NAMALWA (cell line): Measurements from ENCODE around the gene SLC25A21.

Source experiments
- DNase-seq: peaks from one replicate; pipeline ENCODE4 v3.0.0-alpha.2; 2015; ENCODE audit warnings: low spot score

Gene SLC25A21

GRCh38 chr14:36766974-36767373, 405.4 kb downstream of the SLC25A21 start:
- DNase-seq: no peak

GRCh38 chr14:36757734-36758601, 414.4 kb downstream of the SLC25A21 start:
- DNase-seq: no peak

- DNase-seq: no peak
Measured at GRCh38 chr14:36756226-36756625, 416.2 kb downstream of the SLC25A21 start.

- no peak for DNase-seq
Measured at GRCh38 chr14:36755756-36756155, 416.6 kb downstream of the SLC25A21 start.

GRCh38 chr14:36751920-36752319, 420.5 kb downstream of the SLC25A21 start:
- DNase-seq: no peak

- no peak for DNase-seq
Measured at GRCh38 chr14:36751106-36751505, 421.3 kb downstream of the SLC25A21 start.

GRCh38 chr14:36750244-36750643, 422.2 kb downstream of the SLC25A21 start:
- no peak for DNase-seq

GRCh38 chr14:36748610-36749213, 423.7 kb downstream of the SLC25A21 start:
- DNase-seq: no peak

GRCh38 chr14:36747411-36748184, 424.8 kb downstream of the SLC25A21 start:
- peak; percentile 11 for DNase-seq

GRCh38 chr14:36746872-36747271, 425.5 kb downstream of the SLC25A21 start:
- DNase-seq: no peak

- no peak for DNase-seq
Measured at GRCh38 chr14:36741858-36742257, 430.5 kb downstream of the SLC25A21 start.

- no peak for DNase-seq
Measured at GRCh38 chr14:36738269-36738668, 434.1 kb downstream of the SLC25A21 start.

GRCh38 chr14:36726128-36726527, 446.3 kb downstream of the SLC25A21 start:
- DNase-seq: no peak

- no peak for DNase-seq
Measured at GRCh38 chr14:36724162-36724561, 448.2 kb downstream of the SLC25A21 start.

- no peak for DNase-seq
Measured at GRCh38 chr14:36723530-36723929, 448.9 kb downstream of the SLC25A21 start.

- DNase-seq: no peak
Measured at GRCh38 chr14:36721877-36722276, 450.5 kb downstream of the SLC25A21 start.

GRCh38 chr14:36720657-36721056, 451.7 kb downstream of the SLC25A21 start:
- no peak for DNase-seq

- no peak for DNase-seq
Measured at GRCh38 chr14:36719823-36720222, 452.6 kb downstream of the SLC25A21 start.

GRCh38 chr14:36718216-36718615, 454.2 kb downstream of the SLC25A21 start:
- DNase-seq: no peak

- no peak for DNase-seq
Measured at GRCh38 chr14:36717363-36717762, 455.0 kb downstream of the SLC25A21 start.

GRCh38 chr14:36716614-36717184, 455.7 kb downstream of the SLC25A21 start:
- DNase-seq: no peak

- DNase-seq: no peak
Measured at GRCh38 chr14:36713960-36714703, 458.3 kb downstream of the SLC25A21 start.
